Hepatocyte (in vitro differentiated cells): ENCODE results near the gene NRP1. TPM values are rescaled to one million over a fixed set of nuclear protein-coding genes. Genes with fewer than 3 reads are reported as not detected.

ENCODE experiments used
- DNase-seq: peaks from one replicate; pipeline ENCODE4 v3.0.0-alpha.2; 2016; ENCODE audit warnings: low spot score
- H2AFZ ChIP-seq: fragments of 200-600 bp; sonication (generic); 2 replicates; pipeline ENCODE4 v1.6.0; 2016; ENCODE audit warnings: antibody characterized with exemption, mild to moderate bottlenecking
- H3K27ac ChIP-seq: fragments of 200-600 bp; sonication (generic); 2 replicates; pipeline ENCODE4 v1.5.1; 2016; ENCODE audit warnings: mild to moderate bottlenecking
- H3K27me3 ChIP-seq: fragments of 200-600 bp; sonication (generic); 2 replicates; pipeline ENCODE4 v1.6.1; 2016
- H3K36me3 ChIP-seq: fragments of 200-600 bp; sonication (generic); replicated peaks from 2 replicates; pipeline ENCODE4 v1.5.1; 2016; ENCODE audit warnings: low read depth; ENCODE audit not compliant: insufficient read depth
- H3K4me1 ChIP-seq: fragments of 200-600 bp; sonication (generic); 2 replicates; pipeline ENCODE4 v1.5.1; 2016; ENCODE audit warnings: mild to moderate bottlenecking, moderate library complexity; ENCODE audit not compliant: insufficient read depth
- H3K4me2 ChIP-seq: fragments of 200-600 bp; sonication (generic); 2 replicates; pipeline ENCODE4 v1.6.0; 2016
- H3K4me3 ChIP-seq: fragments of 200-600 bp; sonication (generic); 2 replicates; pipeline ENCODE4 v1.5.1; 2016; ENCODE audit warnings: mild to moderate bottlenecking
- H3K79me2 ChIP-seq: fragments of 200-600 bp; sonication (generic); 2 replicates; pipeline ENCODE4 v1.6.0; 2017; ENCODE audit warnings: mild to moderate bottlenecking
- H3K9me2 ChIP-seq: fragments of 200-600 bp; sonication (generic); replicated peaks from 2 replicates; pipeline ENCODE4 v1.6.0; 2017; ENCODE audit warnings: mild to moderate bottlenecking; ENCODE audit not compliant: insufficient read depth
- H3K9me3 ChIP-seq: fragments of 200-600 bp; sonication (generic); 2 replicates; pipeline ENCODE4 v1.5.1; 2016; ENCODE audit warnings: low read depth, mild to moderate bottlenecking
- H4K20me1 ChIP-seq: fragments of 200-600 bp; sonication (generic); 2 replicates; pipeline ENCODE4 v1.6.0; 2016; ENCODE audit warnings: mild to moderate bottlenecking; ENCODE audit not compliant: insufficient read depth, poor library complexity, severe bottlenecking
- EZH2 ChIP-seq: fragments of 200-600 bp; sonication (generic); IDR thresholded peaks from 2 replicates; pipeline ENCODE4 v1.6.1; 2016; ENCODE audit warnings: antibody characterized with exemption, mild to moderate bottlenecking, borderline replicate concordance
- EZH2phosphoT487 ChIP-seq: fragments of 200-600 bp; sonication (generic); IDR thresholded peaks from one replicate; pipeline ENCODE4 v1.6.1; 2018; ENCODE audit warnings: antibody characterized with exemption, mild to moderate bottlenecking, low read depth, moderate library complexity; ENCODE audit not compliant: unreplicated experiment, severe bottlenecking
- WGBS: methylation state at CpG from one replicate; pipeline ENCODE4 v1.1.6; 2016; ENCODE audit warnings: low lambda C conversion rate; ENCODE audit errors: missing lambda C conversion rate; 5-methylcytosine and 5-hydroxymethylcytosine counted together
- polyA plus RNA-seq: library from polyadenylated mRNA; unstranded; fragments of >200 nt; fragmentation: Nextera tagmentation; extraction: Ambion mirVana; gene quantifications from 2 replicates; pipeline ENCODE4 v1.2.1, GENCODE V29; 2016
- total RNA-seq: library from RNA; depleted of rRNA; stranded (reverse); fragments of >200 nt; gene quantifications from 2 replicates; pipeline ENCODE4 v1.2.3, GENCODE V29; 2014
- TF ChIP-seq, protein P1 (sequence below): fragments of 200-600 bp; sonication (generic); IDR thresholded peaks from 2 replicates; pipeline ENCODE4 v1.5.1; 2016; ENCODE audit warnings: antibody characterized with exemption, mild to moderate bottlenecking; ENCODE audit not compliant: poor library complexity

Gene NRP1
- total and polyA plus RNA-seq, 2 experiments from 2014 or later, result 32.2 to 46.9 TPM

DNA sequence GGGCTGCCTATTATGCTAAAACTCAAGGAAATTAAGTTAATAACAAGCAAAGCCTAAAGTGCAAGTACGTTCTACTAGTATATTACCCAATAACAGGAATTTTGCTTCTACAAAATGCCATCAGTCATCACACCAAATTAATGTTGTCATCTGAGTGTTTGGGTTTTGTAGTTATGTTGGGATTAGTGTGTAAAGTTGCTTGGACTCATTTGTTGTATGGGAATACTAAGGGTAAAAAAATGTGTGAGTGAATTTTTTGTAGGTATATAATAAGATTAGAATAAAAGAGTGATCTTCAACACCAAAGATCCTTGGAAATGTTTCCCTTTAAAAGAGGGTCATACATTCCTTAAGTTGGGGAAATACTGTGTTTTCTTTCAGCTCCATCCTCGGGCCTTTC is 38.6 kb downstream of the NRP1 start:
- Histone ChIP-seq H3K27ac (no peak overlapping the region), H3K27me3 (no peaks in the 10 kb centered on the region), H3K4me2 (no peak overlapping the region), H3K4me1 (peaks cover 15% of the 10 kb centered on the region), H3K4me3 (no peak overlapping the region), H3K36me3 (no peaks in the 10 kb centered on the region), H3K9me3 (no peaks in the 10 kb centered on the region), H4K20me1 (peaks cover 9% of the 10 kb centered on the region), H3K79me2 (peaks cover 69% of the 10 kb centered on the region), H2AFZ (no peak overlapping the region), H3K9me2 (no peaks in the 10 kb centered on the region)
- WGBS, result 83% methylated on average over 2 of the region's 2 CpGs
- no peak for DNase-seq
- TF ChIP-seq, protein P1, sequence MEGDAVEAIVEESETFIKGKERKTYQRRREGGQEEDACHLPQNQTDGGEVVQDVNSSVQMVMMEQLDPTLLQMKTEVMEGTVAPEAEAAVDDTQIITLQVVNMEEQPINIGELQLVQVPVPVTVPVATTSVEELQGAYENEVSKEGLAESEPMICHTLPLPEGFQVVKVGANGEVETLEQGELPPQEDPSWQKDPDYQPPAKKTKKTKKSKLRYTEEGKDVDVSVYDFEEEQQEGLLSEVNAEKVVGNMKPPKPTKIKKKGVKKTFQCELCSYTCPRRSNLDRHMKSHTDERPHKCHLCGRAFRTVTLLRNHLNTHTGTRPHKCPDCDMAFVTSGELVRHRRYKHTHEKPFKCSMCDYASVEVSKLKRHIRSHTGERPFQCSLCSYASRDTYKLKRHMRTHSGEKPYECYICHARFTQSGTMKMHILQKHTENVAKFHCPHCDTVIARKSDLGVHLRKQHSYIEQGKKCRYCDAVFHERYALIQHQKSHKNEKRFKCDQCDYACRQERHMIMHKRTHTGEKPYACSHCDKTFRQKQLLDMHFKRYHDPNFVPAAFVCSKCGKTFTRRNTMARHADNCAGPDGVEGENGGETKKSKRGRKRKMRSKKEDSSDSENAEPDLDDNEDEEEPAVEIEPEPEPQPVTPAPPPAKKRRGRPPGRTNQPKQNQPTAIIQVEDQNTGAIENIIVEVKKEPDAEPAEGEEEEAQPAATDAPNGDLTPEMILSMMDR, result no peak
- TF ChIP-seq EZH2phosphoT487, result no peak
- no peak for TF ChIP-seq EZH2

DNA sequence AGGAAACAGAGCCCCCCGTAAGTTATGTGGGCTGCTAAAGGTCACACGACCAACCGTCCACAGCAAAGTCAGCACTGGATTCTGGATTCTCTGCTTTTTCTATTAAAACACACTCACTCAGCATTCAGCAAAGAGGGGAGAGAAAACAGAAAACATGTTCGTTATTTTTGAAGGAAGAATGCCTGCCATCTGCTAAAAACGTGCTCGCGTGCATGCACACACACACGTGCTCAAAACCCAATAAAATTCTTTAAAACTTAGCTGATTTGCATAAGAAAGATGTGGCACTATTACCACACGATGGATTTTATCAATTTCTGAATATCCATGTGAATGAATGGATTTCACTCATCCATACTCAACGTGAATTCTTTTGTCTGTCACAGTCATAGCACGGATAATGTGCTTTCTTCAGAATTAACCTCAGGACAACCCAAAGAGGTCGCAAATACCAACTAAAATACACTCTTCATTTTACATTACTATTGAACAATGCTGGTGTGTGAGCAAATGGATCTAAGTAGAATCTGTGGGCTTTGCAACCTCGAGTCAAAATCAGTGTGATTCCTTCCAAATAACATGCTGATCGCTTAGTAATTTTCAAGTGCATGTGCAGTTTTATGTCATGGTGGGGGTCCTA is 40.8 kb downstream of the NRP1 start:
- no peak for DNase-seq
- Histone ChIP-seq H3K9me3 (no peaks in the 10 kb centered on the region), H4K20me1 (peaks cover 6% of the 10 kb centered on the region), H3K4me1 (peaks cover 17% of the 10 kb centered on the region), H2AFZ (no peak overlapping the region), H3K36me3 (no peaks in the 10 kb centered on the region), H3K4me2 (no peak overlapping the region), H3K27me3 (no peaks in the 10 kb centered on the region), H3K79me2 (peaks cover 72% of the 10 kb centered on the region), H3K9me2 (no peaks in the 10 kb centered on the region), H3K4me3 (no peak overlapping the region), H3K27ac (no peak overlapping the region)
- TF ChIP-seq EZH2phosphoT487, result no peak
- TF ChIP-seq, protein P1, result no peak
- WGBS, result 92% methylated on average over 14 of the region's 14 CpGs

GRCh38 chr10:33293076-33293475 is 41.4 kb downstream of the NRP1 start:
- Histone ChIP-seq H3K4me2 (no peak overlapping the region), H3K9me3 (no peaks in the 10 kb centered on the region), H4K20me1 (peaks cover 6% of the 10 kb centered on the region), H3K27ac (no peak overlapping the region), H3K27me3 (no peaks in the 10 kb centered on the region), H3K9me2 (no peaks in the 10 kb centered on the region), H2AFZ (no peak overlapping the region), H3K4me1 (peaks cover 17% of the 10 kb centered on the region), H3K79me2 (peaks cover 73% of the 10 kb centered on the region), H3K4me3 (no peak overlapping the region), H3K36me3 (no peaks in the 10 kb centered on the region)
- TF ChIP-seq, protein P1, result no peak
- no peak for TF ChIP-seq EZH2
- no peak for TF ChIP-seq EZH2phosphoT487
- 91% methylated on average over 3 of the region's 3 CpGs for WGBS
- DNase-seq, result no peak
